GM18870 (cell line): ENCODE results near the gene MTTP.

ENCODE experiments used
- ATAC-seq: cut with Tn5 transposase; IDR thresholded peaks from one replicate; pipeline ENCODE4 v1.9.1; 2021; ENCODE audit warnings: moderate library complexity; ENCODE audit not compliant: unreplicated experiment

MTTP gene

DNA sequence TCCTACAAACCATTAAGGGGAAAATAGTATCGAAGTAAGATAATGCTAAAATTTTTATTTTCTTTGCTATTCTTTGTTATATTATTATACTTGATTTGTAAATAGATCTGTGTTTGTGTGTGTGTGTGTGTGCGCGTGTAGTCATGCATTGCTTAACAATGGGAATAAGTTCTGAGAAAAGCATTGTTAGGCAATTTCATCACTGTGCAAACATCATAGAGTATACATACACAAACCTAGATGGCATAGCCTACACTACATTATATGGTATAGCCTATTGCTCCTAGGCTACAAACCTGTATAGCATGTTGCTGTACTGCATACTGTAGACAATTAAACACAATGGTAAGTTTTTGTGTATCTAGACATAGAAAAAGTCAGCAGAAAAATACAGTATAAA is 17.1 kb downstream of the MTTP start:
- ATAC-seq, result no peak

DNA sequence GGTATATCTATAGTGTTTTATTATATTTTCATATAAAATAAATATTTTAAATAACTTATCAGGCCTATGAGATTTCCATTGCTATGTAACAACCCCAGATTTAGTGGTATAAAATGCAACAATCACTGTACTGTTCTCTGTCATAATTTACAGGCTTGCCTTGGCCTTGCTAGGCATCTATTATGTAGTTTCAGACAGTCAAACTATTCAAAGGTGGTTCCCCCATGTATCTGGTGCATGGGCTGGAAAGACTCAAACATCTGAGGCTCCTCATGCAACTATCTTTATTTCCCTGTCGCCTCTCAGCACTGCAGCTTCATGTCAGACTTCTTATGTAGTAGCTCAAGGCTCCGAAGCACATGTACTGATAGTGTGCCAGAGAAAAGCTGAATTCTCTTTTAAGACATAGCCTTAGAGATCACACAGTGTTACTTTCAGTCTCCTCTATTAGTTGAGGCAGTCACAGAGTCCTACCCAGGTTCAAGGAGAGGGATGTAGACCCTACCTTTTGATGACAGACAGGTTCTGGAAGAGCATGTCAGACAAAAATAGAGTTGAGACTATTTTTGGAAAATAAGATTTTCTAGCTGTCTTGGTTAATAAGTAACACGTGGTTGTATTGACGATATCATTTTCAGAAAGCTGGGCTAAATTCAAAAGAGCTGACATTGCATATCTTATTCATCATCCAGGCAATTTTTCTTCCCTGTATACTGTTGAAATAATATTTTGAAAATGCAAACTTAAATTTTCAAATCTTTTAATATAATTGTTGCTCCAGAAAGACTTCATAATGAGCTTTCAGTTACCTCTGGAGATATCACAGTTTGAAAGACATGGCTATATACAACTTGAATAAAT is 19.4 kb downstream of the MTTP start:
- ATAC-seq, result peak; percentile 90

DNA sequence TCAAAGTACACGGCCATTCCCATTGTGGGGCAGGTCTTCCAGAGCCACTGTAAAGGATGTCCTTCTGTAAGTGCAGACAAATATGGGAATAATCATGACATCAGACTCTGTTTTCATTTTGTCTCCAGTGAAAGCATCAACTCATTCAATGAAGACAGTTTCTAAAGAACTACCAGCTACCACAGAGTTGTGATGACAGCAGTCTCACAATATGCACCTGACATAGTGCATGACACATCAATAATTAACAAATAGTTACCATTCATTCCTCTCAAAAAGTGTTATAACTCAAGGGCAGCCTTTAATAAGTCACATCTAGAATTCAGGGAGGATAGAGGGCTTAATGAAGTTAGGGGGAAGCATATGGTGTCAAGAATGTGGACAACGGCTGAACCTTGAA is 20.2 kb downstream of the MTTP start:
- peak; percentile 38 for ATAC-seq

DNA sequence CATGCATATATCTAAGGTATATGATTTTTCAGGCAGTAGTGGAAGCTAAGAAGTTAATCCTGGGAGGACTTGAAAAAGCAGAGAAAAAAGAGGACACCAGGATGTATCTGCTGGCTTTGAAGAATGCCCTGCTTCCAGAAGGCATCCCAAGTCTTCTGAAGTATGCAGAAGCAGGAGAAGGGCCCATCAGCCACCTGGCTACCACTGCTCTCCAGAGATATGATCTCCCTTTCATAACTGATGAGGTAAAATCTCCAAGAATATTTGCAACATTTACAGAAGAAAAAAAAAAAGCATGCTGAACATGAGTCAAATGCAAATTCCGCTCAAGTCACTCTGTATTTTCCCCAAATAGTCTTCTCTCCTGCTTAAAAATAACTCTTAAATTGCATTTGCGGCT is 32.1 kb downstream of the MTTP start:
- no peak for ATAC-seq

DNA sequence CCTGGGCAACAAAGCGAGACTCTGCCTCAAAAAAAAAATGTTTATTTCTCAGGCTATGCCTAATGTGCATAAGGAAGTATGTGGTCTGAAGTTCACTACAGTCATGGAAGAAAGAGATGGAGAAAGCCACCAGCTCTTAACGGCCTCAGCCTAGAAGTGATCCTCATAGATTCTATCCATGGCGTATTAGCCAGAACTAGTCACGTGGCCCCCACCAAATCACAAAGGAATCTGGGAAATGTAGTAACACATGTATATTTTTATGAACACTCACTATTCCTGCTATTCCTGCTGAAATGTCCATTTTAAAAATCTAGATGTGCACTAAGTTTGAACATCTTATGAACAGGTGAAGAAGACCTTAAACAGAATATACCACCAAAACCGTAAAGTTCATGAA is 33.8 kb downstream of the MTTP start:
- ATAC-seq, result no peak

DNA sequence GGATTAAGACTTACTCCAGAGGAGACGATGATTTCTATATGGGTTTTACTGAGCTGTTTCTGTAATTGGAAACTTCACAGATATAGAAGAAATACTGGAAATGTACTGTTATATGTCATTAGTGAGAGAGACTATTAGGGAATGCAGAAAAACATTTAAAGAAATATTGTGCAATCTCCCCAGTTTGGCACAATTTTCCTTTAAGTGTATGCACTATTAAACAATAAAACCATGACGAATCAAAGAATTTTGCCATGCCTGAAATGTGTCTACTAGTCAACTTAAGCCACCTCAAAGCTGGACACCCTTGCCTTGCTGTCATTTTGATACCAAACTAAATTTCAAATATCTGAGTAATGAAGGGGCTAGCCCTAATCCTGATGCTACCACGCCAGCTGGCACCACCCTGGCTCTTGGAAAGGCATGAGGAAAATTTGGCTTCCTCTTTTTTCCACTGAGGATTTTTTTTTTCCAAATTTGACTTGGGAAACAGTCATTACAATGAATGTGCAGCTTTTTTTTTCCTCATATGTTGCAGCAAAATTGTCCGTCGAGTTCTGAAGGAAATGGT is 36.1 kb downstream of the MTTP start:
- ATAC-seq, result no peak

DNA sequence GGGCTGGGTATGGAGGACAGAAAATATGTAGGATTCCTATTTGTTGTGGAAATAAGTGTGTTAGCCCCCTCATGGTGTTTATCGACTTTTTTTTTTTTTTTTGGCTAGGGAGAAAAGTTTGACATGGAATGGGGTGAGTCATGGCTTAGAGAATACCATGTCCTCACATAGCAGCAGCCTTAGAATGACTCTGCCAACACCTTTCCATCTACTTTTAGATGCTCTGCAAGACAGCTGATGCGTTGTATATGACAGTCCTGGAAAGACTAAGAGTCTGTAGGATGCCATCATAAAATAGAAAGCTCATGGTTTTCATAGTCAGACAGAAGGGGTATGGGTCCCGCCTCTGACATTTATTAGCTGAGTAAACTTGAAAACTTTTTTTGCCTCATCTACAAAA is 37.7 kb downstream of the MTTP start:
- ATAC-seq, result no peak

DNA sequence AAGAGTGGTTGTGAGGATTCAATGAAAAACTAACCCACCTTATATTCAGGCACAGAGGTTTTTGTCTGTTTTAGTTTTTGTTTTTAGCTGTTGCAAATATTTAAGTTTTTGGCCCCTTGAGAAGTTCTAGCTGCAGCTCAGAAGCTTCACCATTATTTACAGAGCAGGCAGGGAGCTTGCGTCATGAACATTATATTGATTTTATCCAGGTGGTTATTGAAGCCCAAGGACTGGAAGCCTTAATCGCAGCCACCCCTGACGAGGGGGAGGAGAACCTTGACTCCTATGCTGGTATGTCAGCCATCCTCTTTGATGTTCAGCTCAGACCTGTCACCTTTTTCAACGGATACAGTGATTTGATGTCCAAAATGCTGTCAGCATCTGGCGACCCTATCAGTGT is 38.1 kb downstream of the MTTP start:
- no peak for ATAC-seq

DNA sequence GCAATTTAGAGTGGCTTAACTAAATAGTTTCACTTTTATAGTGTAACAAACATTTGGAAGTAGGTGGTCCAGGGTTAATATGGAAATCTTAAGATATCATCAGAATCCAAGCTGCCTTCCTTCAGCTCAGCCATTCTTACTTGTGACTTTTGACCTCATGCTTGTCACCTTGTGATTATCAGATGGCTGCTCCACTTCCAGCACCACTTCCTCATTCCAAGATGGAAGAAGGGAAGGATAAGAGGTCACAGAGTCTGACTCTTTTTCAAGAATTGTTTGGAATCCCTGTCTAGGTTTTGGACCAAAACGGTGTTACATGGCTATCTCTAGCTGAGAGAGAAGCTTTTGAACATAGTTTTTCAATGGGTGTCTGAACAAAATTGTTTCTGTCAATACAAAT is 39.9 kb downstream of the MTTP start:
- no peak for ATAC-seq

DNA sequence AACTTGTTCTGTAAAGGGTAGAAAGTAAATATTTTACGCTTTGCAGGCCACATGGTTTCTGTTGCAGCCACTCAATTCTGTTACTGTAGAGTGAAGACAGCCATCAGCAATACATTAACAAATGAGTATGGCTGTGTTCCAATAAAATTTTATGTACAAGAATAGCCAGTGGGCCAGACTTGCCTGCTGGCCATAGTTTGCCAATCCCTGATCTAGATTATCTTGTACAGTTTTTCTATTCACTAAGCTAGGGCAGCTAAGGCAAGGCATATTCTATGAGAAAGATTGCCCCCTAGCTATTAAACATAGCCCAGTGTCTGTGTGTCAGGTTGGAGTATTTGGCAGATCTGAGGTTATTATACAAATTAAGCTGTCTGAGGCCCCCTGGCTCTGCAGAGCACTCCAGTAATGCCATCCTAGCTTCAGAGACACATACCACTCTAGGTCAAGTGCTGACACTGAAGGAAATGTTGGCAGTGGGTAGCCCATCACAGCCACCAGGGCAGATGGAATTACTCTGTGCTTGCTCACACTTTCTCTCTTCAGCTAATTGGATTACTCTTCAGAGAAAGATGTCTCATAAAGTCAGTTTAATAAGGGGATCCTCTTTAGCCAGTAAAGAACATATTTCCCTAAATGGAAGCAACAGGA is 40.7 kb downstream of the MTTP start:
- no peak for ATAC-seq

DNA sequence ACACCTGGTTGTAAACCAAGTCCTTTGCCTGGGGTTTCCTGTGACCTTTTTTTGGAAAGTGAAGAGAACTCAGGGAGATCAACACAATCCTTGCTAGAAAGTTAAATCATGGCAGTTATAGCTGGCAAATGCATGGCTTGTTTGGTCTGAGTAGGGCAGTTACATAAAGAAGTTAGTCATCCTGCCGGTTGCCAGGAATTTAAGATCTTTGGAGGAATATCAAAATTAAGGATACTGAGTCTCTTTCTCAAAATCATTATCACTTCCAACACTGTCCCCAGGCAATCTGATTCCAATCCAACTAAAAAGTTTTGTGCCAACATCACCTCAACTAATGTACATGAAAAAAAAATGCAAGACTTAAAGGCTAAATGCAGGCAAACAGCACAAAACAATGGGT is 42.8 kb downstream of the MTTP start:
- no peak for ATAC-seq

DNA sequence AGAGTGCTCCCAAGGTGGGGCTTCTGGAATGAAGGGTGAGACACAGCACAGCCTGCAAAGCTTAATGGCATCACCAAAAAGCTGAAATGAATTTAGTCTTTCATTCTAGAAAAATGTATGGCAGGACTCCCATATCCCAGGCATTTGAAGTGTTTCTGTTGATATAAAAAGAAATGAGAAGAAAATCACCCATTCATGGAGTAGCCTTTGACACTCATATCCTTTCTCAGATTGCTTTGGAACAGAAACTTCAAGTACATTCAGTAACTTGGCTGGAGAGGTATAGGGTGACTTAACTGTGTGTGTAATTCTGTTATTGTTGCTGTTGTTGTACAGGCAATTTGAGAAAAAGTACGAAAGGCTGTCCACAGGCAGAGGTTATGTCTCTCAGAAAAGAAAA is 47.7 kb downstream of the MTTP start:
- ATAC-seq, result no peak

DNA sequence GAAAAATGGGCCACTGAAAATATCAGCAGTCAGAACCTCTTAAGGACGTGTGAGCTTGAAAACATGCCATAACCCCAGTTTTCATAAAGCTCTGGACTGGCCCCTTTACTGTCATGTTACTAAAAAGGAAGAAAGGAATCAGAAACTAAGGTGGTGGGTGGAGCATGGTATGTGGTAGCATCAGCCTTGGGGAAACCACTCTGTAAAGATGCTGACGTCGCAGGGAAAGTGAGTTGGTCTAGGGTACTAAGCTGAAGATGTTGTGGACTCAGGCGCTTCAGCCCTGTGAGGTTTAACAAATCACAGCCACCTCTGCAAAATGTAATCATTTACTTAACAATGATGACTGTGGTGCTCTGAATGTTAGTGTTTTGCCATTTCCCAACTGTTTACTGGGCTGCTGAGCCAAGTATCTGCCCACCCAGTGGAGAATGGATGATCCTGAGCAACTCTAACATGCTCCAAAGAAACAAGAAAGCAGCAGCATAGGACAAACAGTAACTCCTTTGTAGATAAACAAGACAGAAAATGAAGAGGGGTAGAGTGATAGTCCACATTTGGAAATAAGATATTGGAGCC is 49.6 kb downstream of the MTTP start:
- ATAC-seq, result peak; percentile 47

DNA sequence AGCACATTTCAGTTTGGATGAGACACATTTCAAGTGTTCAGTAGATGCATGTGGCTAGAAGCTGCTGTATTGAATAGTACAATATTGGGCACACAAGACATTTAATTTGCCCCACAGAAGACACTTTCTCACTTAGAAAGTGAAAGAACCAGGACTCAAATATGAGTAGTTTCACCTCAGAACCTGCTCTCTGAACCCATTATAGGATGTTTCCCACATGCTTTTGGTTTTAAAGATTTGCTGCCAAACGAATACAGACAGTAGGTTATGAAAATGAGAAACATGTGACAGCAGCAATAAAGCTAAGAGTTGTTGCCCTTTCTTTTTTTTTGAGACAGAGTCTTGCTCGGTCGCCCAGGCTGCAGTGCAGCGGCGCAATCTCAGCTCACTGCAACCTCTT is 50.7 kb downstream of the MTTP start:
- peak; percentile 83 for ATAC-seq

DNA sequence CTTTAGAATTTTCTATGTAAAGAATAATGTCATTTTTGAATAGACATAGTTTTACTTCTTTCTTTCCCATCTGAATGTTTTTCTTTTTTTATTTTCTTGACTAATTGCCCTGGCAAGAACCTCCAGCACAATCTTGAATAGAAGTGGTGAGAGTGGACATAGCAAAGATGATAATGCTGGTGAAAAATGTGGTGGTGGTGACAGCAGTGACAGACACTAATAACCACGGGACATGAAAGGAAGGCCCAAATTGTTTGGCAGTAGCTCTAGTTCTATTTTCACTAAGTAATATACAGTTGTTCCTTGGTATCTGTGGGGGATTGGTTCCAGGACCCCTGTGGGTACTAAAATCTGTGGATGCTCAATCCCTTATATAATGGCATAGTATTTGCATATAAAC is 53.4 kb downstream of the MTTP start:
- no peak for ATAC-seq

DNA sequence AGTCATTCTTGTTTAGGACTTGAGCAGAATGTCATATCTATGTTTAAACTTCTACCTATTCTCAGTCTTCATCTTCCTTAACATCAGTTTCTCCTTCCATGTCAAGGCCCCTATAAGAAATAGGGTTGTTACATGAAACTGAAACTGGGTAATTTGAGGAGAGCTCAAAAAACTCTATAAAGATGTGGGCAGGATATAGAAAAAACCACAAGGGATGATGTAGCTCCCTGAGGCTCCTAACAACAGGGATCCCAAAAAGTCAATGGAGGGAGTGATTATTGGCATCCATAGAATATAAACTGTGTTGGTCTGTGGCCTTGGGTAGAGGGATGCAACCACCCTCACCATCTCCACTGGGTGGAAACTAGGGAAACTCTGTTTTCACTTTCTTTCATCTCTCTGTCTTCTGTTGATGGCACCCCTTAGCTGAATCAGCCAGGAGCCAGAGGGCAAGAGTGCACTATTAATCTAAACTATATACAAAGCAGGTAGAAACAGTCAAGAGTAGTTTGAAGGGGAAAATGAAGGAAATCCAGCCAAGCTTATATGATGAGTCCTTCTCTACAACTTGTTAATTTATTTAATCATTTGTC is 55.4 kb downstream of the MTTP start:
- ATAC-seq, result no peak

DNA sequence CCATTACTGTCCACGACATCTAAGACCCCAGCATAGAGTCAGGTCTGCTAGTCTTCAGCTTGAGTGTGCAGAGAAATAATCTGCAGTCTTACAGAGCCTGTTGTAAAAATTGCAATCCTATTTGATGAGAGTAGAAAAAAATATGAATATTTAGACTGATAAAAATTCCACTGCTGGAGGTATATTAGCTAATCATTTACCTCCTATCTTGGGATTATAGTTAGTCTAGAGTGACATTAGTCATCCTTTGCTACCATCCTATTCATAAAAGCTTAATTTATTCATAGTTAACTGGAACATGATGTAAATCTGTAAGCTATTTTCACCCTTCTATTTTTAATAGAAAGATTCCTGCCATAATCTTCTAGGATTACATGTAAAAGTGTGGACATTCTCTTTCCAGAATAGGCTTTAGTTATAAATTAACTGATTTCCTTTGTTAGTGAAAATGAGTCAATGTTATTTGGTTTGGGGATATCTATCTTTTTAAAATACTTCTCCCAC is 56.3 kb downstream of the MTTP start:
- no peak for ATAC-seq

DNA sequence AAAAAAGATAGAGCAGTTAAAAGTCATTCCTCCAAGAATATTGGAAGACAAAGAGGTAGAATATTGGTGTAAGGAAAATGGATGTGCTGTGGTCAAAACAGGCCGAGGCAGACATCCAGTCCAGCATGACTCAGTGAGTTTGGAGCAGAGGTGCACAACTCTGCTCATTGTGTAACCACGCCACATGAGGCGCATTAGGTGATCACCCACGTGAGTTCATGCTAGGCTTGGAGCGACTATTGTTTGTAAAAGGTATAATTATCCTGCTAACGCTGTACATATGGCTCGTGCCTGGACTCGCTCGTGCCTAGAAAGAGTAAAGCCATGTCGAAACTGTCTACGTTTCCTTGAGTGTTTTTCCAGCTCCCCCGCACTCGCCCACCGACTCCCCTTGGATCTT is 59.1 kb downstream of the MTTP start:
- no peak for ATAC-seq

DNA sequence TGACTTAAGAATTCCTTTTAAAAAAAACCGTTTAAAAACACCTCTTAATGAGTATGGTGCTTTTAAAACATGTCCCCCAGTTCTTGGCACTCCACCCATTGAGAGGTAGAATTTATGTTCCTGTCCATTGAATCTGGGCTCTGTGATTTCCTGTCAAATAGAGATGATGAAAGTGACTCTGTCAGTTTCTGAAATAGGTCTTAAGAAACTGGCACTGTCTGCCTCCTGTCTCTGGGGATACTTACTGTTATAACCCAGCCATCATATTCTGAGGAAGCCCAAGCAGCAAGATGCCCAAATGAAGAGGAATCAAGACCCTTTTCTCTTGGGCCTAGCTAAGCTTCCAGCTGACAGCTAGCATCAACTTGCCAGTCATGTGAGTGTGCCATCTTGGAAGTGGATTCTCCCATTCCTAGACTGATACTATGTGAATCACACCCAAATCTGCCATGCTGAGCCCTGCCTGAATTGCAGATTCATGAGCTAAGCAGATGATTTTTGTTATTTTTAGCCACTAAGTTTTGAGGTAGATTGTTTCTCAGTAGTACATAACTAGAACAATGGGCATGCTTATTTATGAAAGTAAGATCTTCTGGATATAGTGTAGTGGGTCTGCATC is 60.2 kb downstream of the MTTP start:
- no peak for ATAC-seq

DNA sequence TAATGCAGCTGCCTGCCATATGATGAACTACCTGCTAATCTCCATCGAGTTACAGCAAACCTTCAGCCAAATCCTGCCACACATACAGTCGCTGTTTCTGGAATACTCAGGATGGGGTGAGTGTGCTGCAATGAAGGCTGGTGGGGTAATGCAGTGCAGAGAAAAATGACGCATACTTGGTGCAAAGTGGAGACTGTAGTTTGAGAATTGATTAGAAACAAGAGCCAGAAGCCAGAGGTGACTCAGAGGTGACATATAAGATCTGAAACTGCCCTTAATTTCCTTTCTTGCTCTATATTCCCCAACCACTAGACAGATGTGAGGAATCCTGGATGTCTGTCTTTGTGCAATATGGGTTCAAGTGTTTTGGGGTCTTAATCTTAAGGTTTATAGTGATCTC is 61.0 kb downstream of the MTTP start:
- ATAC-seq, result no peak

DNA sequence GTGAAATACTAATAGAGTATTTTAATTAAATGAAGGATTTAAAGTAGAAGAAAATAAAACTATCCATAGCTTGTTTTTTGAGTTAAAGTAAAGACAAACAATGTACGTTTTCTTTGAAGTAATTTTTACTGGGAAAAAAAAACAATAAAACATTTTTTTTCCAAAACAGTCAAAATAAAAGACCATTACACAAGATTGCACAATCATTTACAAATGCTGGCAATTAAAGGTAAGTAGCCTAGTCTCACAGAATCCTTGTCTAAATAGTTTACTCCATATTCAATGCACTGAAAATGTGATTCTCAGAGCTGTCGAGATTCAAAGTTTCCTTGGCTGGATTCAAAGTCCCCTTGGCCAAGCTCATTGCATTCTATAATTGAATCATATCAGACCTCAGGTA is 61.8 kb downstream of the MTTP start:
- no peak for ATAC-seq
